MM.1S (cell line): ENCODE data around the gene DUSP15.

Experiments
- DNase-seq: peaks from one replicate; pipeline ENCODE4 v3.0.0-alpha.2; 2015
- H2AFZ ChIP-seq: fragments of 300-600 bp; sonication (generic); 2 replicates; pipeline ENCODE4 v1.6.0; 2016; ENCODE audit warnings: antibody characterized with exemption, low read length
- H3F3A ChIP-seq: fragments of 300-600 bp; sonication (generic); 2 replicates; pipeline ENCODE4 v1.6.1; 2016; ENCODE audit warnings: mild to moderate bottlenecking, antibody characterized with exemption, low read length, moderate library complexity, mixed read lengths; ENCODE audit not compliant: insufficient read depth
- H3K27ac ChIP-seq: fragments of 300-600 bp; sonication (generic); 2 replicates; pipeline ENCODE4 v1.5.1; 2016; ENCODE audit warnings: mild to moderate bottlenecking, low read length
- H3K27me3 ChIP-seq: fragments of 300-600 bp; sonication (generic); replicated peaks from 2 replicates; pipeline ENCODE4 v1.6.0; 2016; ENCODE audit warnings: low read length; ENCODE audit not compliant: insufficient read depth
- H3K36me3 ChIP-seq: fragments of 300-600 bp; sonication (generic); replicated peaks from 2 replicates; pipeline ENCODE4 v1.6.1; 2016; ENCODE audit warnings: mild to moderate bottlenecking, low read length, mixed read lengths; ENCODE audit not compliant: insufficient read depth
- H3K4me1 ChIP-seq: fragments of 300-600 bp; sonication (generic); 2 replicates; pipeline ENCODE4 v1.6.1; 2016; ENCODE audit warnings: low read length, mixed read lengths
- H3K4me2 ChIP-seq: fragments of 300-600 bp; sonication (generic); 2 replicates; pipeline ENCODE4 v1.6.0; 2016; ENCODE audit warnings: low read depth, low read length
- H3K4me3 ChIP-seq: fragments of 300-600 bp; sonication (generic); 2 replicates; pipeline ENCODE4 v1.5.1; 2016; ENCODE audit warnings: low read length, mixed read lengths
- H3K79me2 ChIP-seq: fragments of 300-600 bp; sonication (generic); 2 replicates; pipeline ENCODE4 v1.6.1; 2016; ENCODE audit warnings: mixed run types, low read length, mixed read lengths
- H3K9ac ChIP-seq: fragments of 300-600 bp; sonication (generic); 2 replicates; pipeline ENCODE4 v1.6.1; 2016; ENCODE audit warnings: low read length, mixed read lengths
- H3K9me2 ChIP-seq: fragments of 300-600 bp; sonication (generic); replicated peaks from 2 replicates; pipeline ENCODE4 v1.6.1; 2016; ENCODE audit warnings: mild to moderate bottlenecking, low read length, mixed read lengths; ENCODE audit not compliant: insufficient read depth
- H3K9me3 ChIP-seq: fragments of 300-600 bp; sonication (generic); replicated peaks from 2 replicates; pipeline ENCODE4 v1.6.1; 2016; ENCODE audit warnings: mild to moderate bottlenecking, low read length, mixed read lengths; ENCODE audit not compliant: insufficient read depth
- H4K20me1 ChIP-seq: fragments of 300-600 bp; sonication (generic); 2 replicates; pipeline ENCODE4 v1.6.1; 2016; ENCODE audit warnings: mild to moderate bottlenecking, low read length, moderate library complexity, mixed read lengths; ENCODE audit not compliant: insufficient read depth
- CTCF ChIP-seq: fragments of 300-600 bp; sonication (generic); IDR thresholded peaks from 2 replicates; pipeline ENCODE4 v1.5.1; 2016; ENCODE audit warnings: antibody characterized with exemption, low read length, mixed read lengths
- EZH2 ChIP-seq: fragments of 300-600 bp; sonication (generic); optimal IDR thresholded peaks from 2 replicates; pipeline ENCODE3; 2017; ENCODE audit warnings: low read depth, mild to moderate bottlenecking, antibody characterized with exemption, low read length, mixed read lengths
- EZH2phosphoT487 ChIP-seq: fragments of 300-600 bp; sonication (generic); IDR thresholded peaks from 2 replicates; pipeline ENCODE4 v1.6.1; 2018; ENCODE audit warnings: antibody characterized with exemption, low read length

The DUSP15 gene

GRCh38 chr20:31839782-31840487 is 30.4 kb downstream of the DUSP15 start:
- H3F3A ChIP-seq = no peaks in the 10 kb centered on the region
- peaks cover 69% of the 10 kb centered on the region for H3K27me3 ChIP-seq
- no peak overlapping the region for H3K27ac ChIP-seq
- TF ChIP-seq EZH2 = no peak
- TF ChIP-seq EZH2phosphoT487 = no peak
- no peak for TF ChIP-seq CTCF
- H3K9me2 ChIP-seq = no peaks in the 10 kb centered on the region
- H2AFZ ChIP-seq = no peak overlapping the region
- no peaks in the 10 kb centered on the region for H3K9me3 ChIP-seq
- peaks cover 26% of the 10 kb centered on the region for H3K4me1 ChIP-seq
- H3K4me3 ChIP-seq = no peak overlapping the region
- H3K36me3 ChIP-seq = no peaks in the 10 kb centered on the region
- H3K4me2 ChIP-seq = no peak overlapping the region
- no peak for DNase-seq
- no peaks in the 10 kb centered on the region for H4K20me1 ChIP-seq
- H3K79me2 ChIP-seq = no peaks in the 10 kb centered on the region
- no peak overlapping the region for H3K9ac ChIP-seq

DNA sequence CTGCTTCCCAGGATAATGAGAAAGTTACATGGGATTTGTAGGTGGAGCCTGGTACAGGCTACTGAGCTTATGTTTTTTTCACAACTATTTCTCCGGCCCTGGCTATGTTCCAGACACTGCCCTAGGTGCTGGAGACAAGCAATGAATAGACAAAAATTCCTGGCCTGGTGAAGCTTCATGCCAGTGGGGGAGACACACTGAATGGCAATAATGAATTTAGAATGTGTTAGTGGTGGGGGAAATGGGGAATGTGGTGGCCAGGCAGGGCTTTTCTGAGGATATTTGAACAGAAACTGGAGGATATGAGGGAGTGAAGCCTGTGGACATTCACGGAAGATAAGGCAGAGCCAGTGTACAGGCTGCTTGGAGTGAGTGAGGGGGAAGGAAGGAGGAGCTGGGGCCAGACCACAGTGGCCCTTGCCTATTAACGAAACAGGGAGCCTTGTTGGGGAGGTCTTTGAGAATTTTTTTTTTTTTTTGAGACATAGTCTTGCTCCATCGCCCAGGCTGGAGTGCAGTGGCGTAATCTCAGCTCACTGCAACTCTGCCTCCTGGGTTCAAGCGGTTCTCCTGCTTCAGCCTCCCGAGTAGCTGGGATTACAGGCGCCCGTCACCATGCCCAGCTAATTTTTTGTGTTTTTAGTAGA is 31.6 kb downstream of the DUSP15 start:
- DNase-seq = no peak
- Histone ChIP-seq H3F3A (no peaks in the 10 kb centered on the region), H3K4me3 (no peak overlapping the region), H3K27ac (no peak overlapping the region), H4K20me1 (no peaks in the 10 kb centered on the region), H3K4me2 (no peak overlapping the region), H3K79me2 (no peaks in the 10 kb centered on the region), H3K4me1 (peaks cover 26% of the 10 kb centered on the region), H3K27me3 (peaks cover 57% of the 10 kb centered on the region), H3K9me3 (no peaks in the 10 kb centered on the region), H2AFZ (no peak overlapping the region), H3K9ac (no peak overlapping the region), H3K36me3 (no peaks in the 10 kb centered on the region), H3K9me2 (no peaks in the 10 kb centered on the region)
- no peak for TF ChIP-seq CTCF
- TF ChIP-seq EZH2 = no peak
- TF ChIP-seq EZH2phosphoT487 = no peak

DNA sequence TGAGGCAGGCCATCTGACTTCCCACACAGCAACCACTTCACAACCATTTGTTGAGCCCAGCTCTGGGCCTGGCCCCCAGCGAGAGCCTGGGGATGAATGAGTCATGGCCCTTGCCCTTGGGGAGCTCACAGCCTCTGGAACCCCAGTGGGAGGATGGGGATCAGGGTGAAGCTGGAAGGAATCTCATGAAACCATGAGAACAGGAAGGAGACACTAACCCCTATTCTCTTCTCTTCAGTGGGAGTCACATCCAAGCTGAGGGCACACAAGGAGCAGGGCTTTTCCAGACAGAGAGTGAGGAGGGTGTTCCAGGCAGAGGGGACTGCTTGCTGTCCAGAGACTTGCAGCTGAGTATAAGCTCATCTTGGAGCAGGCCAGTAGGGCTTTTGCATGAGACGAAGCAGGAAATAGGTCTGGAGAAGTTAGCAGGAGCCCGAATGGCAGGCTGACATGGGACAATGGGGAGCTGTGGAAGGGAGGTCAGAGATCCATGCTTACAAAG is 32.4 kb downstream of the DUSP15 start:
- no peak for TF ChIP-seq CTCF
- no peak for TF ChIP-seq EZH2
- no peak for TF ChIP-seq EZH2phosphoT487
- H3K9ac ChIP-seq = no peak overlapping the region

More for the DNA sequence above, 32.4 kb downstream of the DUSP15 start:
- H3K4me1 ChIP-seq = peaks cover 26% of the 10 kb centered on the region
- H3K27ac ChIP-seq = no peak overlapping the region
- no peaks in the 10 kb centered on the region for H3F3A ChIP-seq
- no peaks in the 10 kb centered on the region for H3K9me2 ChIP-seq
- DNase-seq = no peak
- no peaks in the 10 kb centered on the region for H3K9me3 ChIP-seq
- H3K4me3 ChIP-seq = no peak overlapping the region
- no peaks in the 10 kb centered on the region for H3K36me3 ChIP-seq
- no peaks in the 10 kb centered on the region for H3K79me2 ChIP-seq
- no peaks in the 10 kb centered on the region for H4K20me1 ChIP-seq
- H3K4me2 ChIP-seq = no peak overlapping the region
- no peak overlapping the region for H2AFZ ChIP-seq
- peaks cover 49% of the 10 kb centered on the region for H3K27me3 ChIP-seq
